Measurements from ENCODE around the gene SRSF5.

The SRSF5 gene

DNA sequence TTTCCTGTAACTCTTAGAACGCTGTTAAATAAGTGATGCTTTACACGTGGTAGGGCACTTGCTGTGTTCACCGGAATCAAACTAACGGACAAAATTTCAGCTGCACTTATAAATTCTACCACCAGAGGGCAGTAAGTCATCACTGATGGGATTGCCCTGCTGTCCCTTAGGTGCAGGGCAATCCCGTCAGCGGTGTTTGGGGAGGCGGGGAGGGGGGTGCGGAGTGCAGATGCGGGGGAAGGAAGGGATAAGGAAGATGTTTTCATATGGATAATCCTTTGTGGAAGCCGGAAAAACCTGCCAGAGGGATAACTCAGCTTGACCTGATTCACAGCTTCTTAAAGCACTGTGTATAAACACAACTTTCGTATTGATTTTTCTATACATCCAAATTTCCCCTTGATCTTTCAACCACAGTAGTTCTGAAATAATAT lies 51.8 kb downstream of the SRSF5 start:
- no peaks in the 10 kb centered on the region for H3K27me3 ChIP-seq (ENCODE audit: insufficient read depth, low read length, poor library complexity, severe bottlenecking)
- peak overlapping the region; percentile 4 for H3K4me3 ChIP-seq (ENCODE audit: low read length, poor library complexity, severe bottlenecking)
- TF ChIP-seq, protein P1, sequence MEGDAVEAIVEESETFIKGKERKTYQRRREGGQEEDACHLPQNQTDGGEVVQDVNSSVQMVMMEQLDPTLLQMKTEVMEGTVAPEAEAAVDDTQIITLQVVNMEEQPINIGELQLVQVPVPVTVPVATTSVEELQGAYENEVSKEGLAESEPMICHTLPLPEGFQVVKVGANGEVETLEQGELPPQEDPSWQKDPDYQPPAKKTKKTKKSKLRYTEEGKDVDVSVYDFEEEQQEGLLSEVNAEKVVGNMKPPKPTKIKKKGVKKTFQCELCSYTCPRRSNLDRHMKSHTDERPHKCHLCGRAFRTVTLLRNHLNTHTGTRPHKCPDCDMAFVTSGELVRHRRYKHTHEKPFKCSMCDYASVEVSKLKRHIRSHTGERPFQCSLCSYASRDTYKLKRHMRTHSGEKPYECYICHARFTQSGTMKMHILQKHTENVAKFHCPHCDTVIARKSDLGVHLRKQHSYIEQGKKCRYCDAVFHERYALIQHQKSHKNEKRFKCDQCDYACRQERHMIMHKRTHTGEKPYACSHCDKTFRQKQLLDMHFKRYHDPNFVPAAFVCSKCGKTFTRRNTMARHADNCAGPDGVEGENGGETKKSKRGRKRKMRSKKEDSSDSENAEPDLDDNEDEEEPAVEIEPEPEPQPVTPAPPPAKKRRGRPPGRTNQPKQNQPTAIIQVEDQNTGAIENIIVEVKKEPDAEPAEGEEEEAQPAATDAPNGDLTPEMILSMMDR (conservative IDR thresholded peaks at IDR 0.05; ENCODE audit: low read length) = peak; percentile 94
- no peak for TF ChIP-seq EZH2phosphoT487 (IDR thresholded peaks at IDR 0.05; ENCODE audit: borderline replicate concordance)
- no peaks in the 10 kb centered on the region for H4K20me1 ChIP-seq (ENCODE audit: insufficient read depth, low read length, poor library complexity, severe bottlenecking)
- H3K4me2 ChIP-seq (ENCODE audit: low read depth, low read length, poor library complexity, severe bottlenecking) = peak overlapping the region; percentile 37
- H3F3A ChIP-seq (ENCODE audit: low read depth) = no peaks in the 10 kb centered on the region
- no peaks in the 10 kb centered on the region for H3K9me3 ChIP-seq (ENCODE audit: insufficient read depth, low read depth, low read length)
- H3K36me3 ChIP-seq (ENCODE audit: insufficient read depth, low read length) = no peaks in the 10 kb centered on the region
- H3K9me2 ChIP-seq (replicated peaks; ENCODE audit: low read depth, low read length) = no peaks in the 10 kb centered on the region
- H3K79me2 ChIP-seq (ENCODE audit: insufficient read depth, low read length) = no peaks in the 10 kb centered on the region
- H3K4me1 ChIP-seq (ENCODE audit: insufficient read depth, low read length, poor library complexity, severe bottlenecking) = peaks cover 5% of the 10 kb centered on the region
- peak overlapping the region; percentile 8 for H3K9ac ChIP-seq (ENCODE audit: low read depth, low read length, poor library complexity, severe bottlenecking)
- H2AFZ ChIP-seq (ENCODE audit: low read length) = peak overlapping the region; percentile 68

DNA sequence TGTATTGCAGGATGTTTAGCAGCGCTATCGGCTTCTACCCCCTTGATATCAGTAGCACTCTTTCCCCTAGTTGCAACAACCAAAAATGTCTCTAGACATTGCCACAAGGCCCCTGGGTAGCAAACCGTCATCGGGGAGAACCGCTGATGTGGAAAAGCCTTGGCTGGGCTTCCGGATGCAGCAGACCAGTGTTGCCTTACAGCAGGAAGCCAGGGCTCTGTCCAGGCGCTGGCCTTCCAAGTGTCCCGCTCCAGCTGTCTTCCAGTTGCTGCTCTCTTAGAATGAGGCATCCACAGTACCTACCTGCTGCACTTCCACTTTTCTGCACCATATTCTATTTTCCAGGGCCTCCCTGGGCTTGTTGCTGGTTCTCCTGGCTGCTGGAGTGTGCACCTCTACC lies 52.7 kb downstream of the SRSF5 start:
- TF ChIP-seq, protein P1 (conservative IDR thresholded peaks at IDR 0.05; ENCODE audit: low read length) = no peak
- no peak for TF ChIP-seq EZH2phosphoT487 (IDR thresholded peaks at IDR 0.05; ENCODE audit: borderline replicate concordance)
- H3F3A ChIP-seq (ENCODE audit: low read depth) = no peaks in the 10 kb centered on the region
- H2AFZ ChIP-seq (ENCODE audit: low read length) = no peak overlapping the region
- no peaks in the 10 kb centered on the region for H3K27me3 ChIP-seq (ENCODE audit: insufficient read depth, low read length, poor library complexity, severe bottlenecking)
- H3K4me3 ChIP-seq (ENCODE audit: low read length, poor library complexity, severe bottlenecking) = no peak overlapping the region
- no peaks in the 10 kb centered on the region for H4K20me1 ChIP-seq (ENCODE audit: insufficient read depth, low read length, poor library complexity, severe bottlenecking)
- no peaks in the 10 kb centered on the region for H3K9me2 ChIP-seq (replicated peaks; ENCODE audit: low read depth, low read length)
- H3K4me1 ChIP-seq (ENCODE audit: insufficient read depth, low read length, poor library complexity, severe bottlenecking) = peaks cover 5% of the 10 kb centered on the region
- no peaks in the 10 kb centered on the region for H3K9me3 ChIP-seq (ENCODE audit: insufficient read depth, low read depth, low read length)
- H3K4me2 ChIP-seq (ENCODE audit: low read depth, low read length, poor library complexity, severe bottlenecking) = no peak overlapping the region
- no peaks in the 10 kb centered on the region for H3K36me3 ChIP-seq (ENCODE audit: insufficient read depth, low read length)
- no peak overlapping the region for H3K9ac ChIP-seq (ENCODE audit: low read depth, low read length, poor library complexity, severe bottlenecking)
- H3K79me2 ChIP-seq (ENCODE audit: insufficient read depth, low read length) = no peaks in the 10 kb centered on the region

DNA sequence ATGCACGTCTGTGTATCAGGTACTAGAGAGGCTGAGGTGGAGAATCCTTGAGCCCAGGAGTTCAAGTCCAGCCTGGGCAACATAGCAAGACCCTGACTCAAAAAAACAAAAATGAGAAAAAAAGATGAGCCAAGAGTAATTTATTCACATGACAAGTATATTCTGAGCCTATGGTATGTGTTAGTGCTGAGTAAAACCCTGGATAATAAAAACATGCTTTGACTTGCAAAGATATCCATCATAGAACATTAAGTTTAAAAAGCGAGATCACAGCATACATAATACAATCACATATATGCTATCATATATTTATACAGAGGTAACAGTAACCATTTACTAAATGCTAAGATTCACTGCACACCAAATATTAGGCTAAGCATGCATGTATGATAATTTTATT lies 54.0 kb downstream of the SRSF5 start:
- no peak overlapping the region for H2AFZ ChIP-seq (ENCODE audit: low read length)
- no peak for TF ChIP-seq EZH2phosphoT487 (IDR thresholded peaks at IDR 0.05; ENCODE audit: borderline replicate concordance)
- TF ChIP-seq, protein P1 (conservative IDR thresholded peaks at IDR 0.05; ENCODE audit: low read length) = no peak
- no peaks in the 10 kb centered on the region for H3K9me3 ChIP-seq (ENCODE audit: insufficient read depth, low read depth, low read length)
- H3K9me2 ChIP-seq (replicated peaks; ENCODE audit: low read depth, low read length) = no peaks in the 10 kb centered on the region
- no peaks in the 10 kb centered on the region for H3K79me2 ChIP-seq (ENCODE audit: insufficient read depth, low read length)
- H3K36me3 ChIP-seq (ENCODE audit: insufficient read depth, low read length) = no peaks in the 10 kb centered on the region
- no peaks in the 10 kb centered on the region for H3F3A ChIP-seq (ENCODE audit: low read depth)
- peaks cover 5% of the 10 kb centered on the region for H3K4me1 ChIP-seq (ENCODE audit: insufficient read depth, low read length, poor library complexity, severe bottlenecking)
- no peak overlapping the region for H3K4me3 ChIP-seq (ENCODE audit: low read length, poor library complexity, severe bottlenecking)
- H3K9ac ChIP-seq (ENCODE audit: low read depth, low read length, poor library complexity, severe bottlenecking) = no peak overlapping the region
- H4K20me1 ChIP-seq (ENCODE audit: insufficient read depth, low read length, poor library complexity, severe bottlenecking) = no peaks in the 10 kb centered on the region
- H3K4me2 ChIP-seq (ENCODE audit: low read depth, low read length, poor library complexity, severe bottlenecking) = no peak overlapping the region
- no peaks in the 10 kb centered on the region for H3K27me3 ChIP-seq (ENCODE audit: insufficient read depth, low read length, poor library complexity, severe bottlenecking)

All from Loucy (cell line).